Measurements from ENCODE around the gene PTP4A2. TPM values are rescaled to one million over a fixed set of nuclear protein-coding genes. Genes with fewer than 3 reads are reported as not detected.

The PTP4A2 gene
- total RNA-seq, 2 donors from 2014 or later, result 240 to 332 TPM

GRCh38 chr1:31913968-31914367 is 24.2 kb downstream of the PTP4A2 start:
- no peak for TF ChIP-seq CTCF (IDR thresholded peaks at IDR 0.05)
- no peak overlapping the region for H3K4me3 ChIP-seq
- no peaks in the 10 kb centered on the region for H3K9me3 ChIP-seq
- H3K9ac ChIP-seq (ENCODE audit: low read depth in 2 of 2, low read length in 2 of 2), result no peak overlapping the region
- no peaks in the 10 kb centered on the region for H3K4me1 ChIP-seq
- peaks cover 17% of the 10 kb centered on the region for H3K36me3 ChIP-seq
- intact Hi-C loops (cut with DNase I), result no loop called here
- no peaks in the 10 kb centered on the region for H3K27me3 ChIP-seq
- H3K27ac ChIP-seq, result no peak overlapping the region
- DNase-seq, result no peak

- no peak overlapping the region for H3K4me3 ChIP-seq
- H3K9me3 ChIP-seq, result no peaks in the 10 kb centered on the region
- H3K36me3 ChIP-seq, result peaks cover 22% of the 10 kb centered on the region
- no peak for DNase-seq
- H3K27ac ChIP-seq, result no peak overlapping the region
- no peak overlapping the region for H3K9ac ChIP-seq (ENCODE audit: low read depth in 2 of 2, low read length in 2 of 2)
- TF ChIP-seq CTCF (IDR thresholded peaks at IDR 0.05), result no peak
- H3K4me1 ChIP-seq, result no peaks in the 10 kb centered on the region
- no peaks in the 10 kb centered on the region for H3K27me3 ChIP-seq
- intact Hi-C loops (cut with DNase I), result no loop called here
These were observed 25.3 kb downstream of the PTP4A2 start for GRCh38 chr1:31912839-31913239.

GRCh38 chr1:31911994-31912780 is 26.0 kb downstream of the PTP4A2 start:
- H3K9me3 ChIP-seq, result no peaks in the 10 kb centered on the region
- no peak for TF ChIP-seq CTCF (IDR thresholded peaks at IDR 0.05)
- no peak overlapping the region for H3K27ac ChIP-seq
- no peak overlapping the region for H3K4me3 ChIP-seq
- intact Hi-C loops (cut with DNase I), result no loop called here
- peaks cover 22% of the 10 kb centered on the region for H3K36me3 ChIP-seq
- DNase-seq, result no peak
- no peaks in the 10 kb centered on the region for H3K27me3 ChIP-seq
- no peaks in the 10 kb centered on the region for H3K4me1 ChIP-seq
- H3K9ac ChIP-seq (ENCODE audit: low read depth in 2 of 2, low read length in 2 of 2), result no peak overlapping the region

GRCh38 chr1:31910933-31911332 is 27.2 kb downstream of the PTP4A2 start:
- intact Hi-C loops (cut with DNase I), result no loop called here
- Histone ChIP-seq H3K4me3 (no peak overlapping the region), H3K9me3 (no peaks in the 10 kb centered on the region), H3K27ac (no peak overlapping the region), H3K27me3 (no peaks in the 10 kb centered on the region), H3K9ac (ENCODE audit: low read depth in 2 of 2, low read length in 2 of 2) (no peak overlapping the region), H3K4me1 (no peaks in the 10 kb centered on the region), H3K36me3 (peaks cover 22% of the 10 kb centered on the region)
- no peak for TF ChIP-seq CTCF (IDR thresholded peaks at IDR 0.05)
- no peak for DNase-seq

GRCh38 chr1:31909691-31910090 is 28.5 kb downstream of the PTP4A2 start:
- no peak overlapping the region for H3K4me3 ChIP-seq
- no peak overlapping the region for H3K27ac ChIP-seq
- H3K9me3 ChIP-seq, result no peaks in the 10 kb centered on the region
- H3K36me3 ChIP-seq, result peaks cover 16% of the 10 kb centered on the region
- TF ChIP-seq CTCF (IDR thresholded peaks at IDR 0.05), result no peak
- H3K4me1 ChIP-seq, result no peaks in the 10 kb centered on the region
- H3K27me3 ChIP-seq, result no peaks in the 10 kb centered on the region
- intact Hi-C loops (cut with DNase I), result no loop called here
- no peak overlapping the region for H3K9ac ChIP-seq (ENCODE audit: low read depth in 2 of 2, low read length in 2 of 2)
- DNase-seq, result no peak

Measured in colonic mucosa (tissue), 4 donors.